Esophagus muscularis mucosa (tissue), 4 donors: ENCODE data around the gene TOE1. TPM values are rescaled to one million over a fixed set of nuclear protein-coding genes. Genes with fewer than 3 reads are reported as not detected.

Experiments used
- DNase-seq: peaks from one replicate; pipeline ENCODE4 v3.0.0-alpha.2; 2017; ENCODE audit errors: extremely low spot score
- H3K27ac ChIP-seq, 4 donors: fragments of 200-600 bp; sonication (generic); replicated peaks in 1 of 4; 1 replicate in 3 of 4; 2 replicates in 1 of 4; pipeline ENCODE4 v1.5.1; 2016 to 2019; ENCODE audit warnings: mild to moderate bottlenecking in 1 of 4
- H3K27me3 ChIP-seq, 4 donors: fragments of 200-600 bp; sonication (generic); one replicate each; pipeline versions ENCODE4 v1.5.1 to v1.6.0; 2016 to 2019
- H3K36me3 ChIP-seq, 4 donors: fragments of 200-600 bp; sonication (generic); one replicate each; pipeline ENCODE4 v1.5.1; 2016 to 2019
- H3K4me1 ChIP-seq, 4 donors: fragments of 200-600 bp; sonication (generic); one replicate each; pipeline ENCODE4 v1.5.1; 2016 to 2019
- H3K4me3 ChIP-seq, 4 donors: fragments of 200-600 bp; sonication (generic); 1 replicate in 2 of 4; 2 replicates in 2 of 4; pipeline ENCODE4 v1.5.1; 2016 to 2019; ENCODE audit warnings: mild to moderate bottlenecking in 4 of 4, moderate library complexity in 1 of 4
- H3K9me3 ChIP-seq, 4 donors: fragments of 200-600 bp; sonication (generic); 1 replicate in 3 of 4; 2 replicates in 1 of 4; pipeline ENCODE4 v1.5.1; 2016 to 2019
- CTCF ChIP-seq, 3 experiments: fragments of 200-600 bp in 2 of 3; fragments of 450-650 bp in 1 of 3; sonication (generic) in 2 of 3; IDR thresholded peaks; one replicate each; pipeline ENCODE4 v1.5.1; 2017 to 2019; ENCODE audit warnings: antibody characterized with exemption in 3 of 3, mild to moderate bottlenecking in 2 of 3, moderate library complexity in 1 of 3
- EP300 ChIP-seq: sonication (generic); formaldehyde crosslinking; IDR thresholded peaks from one replicate; pipeline ENCODE4 v1.6.1; 2017; ENCODE audit warnings: antibody characterized with exemption
- POLR2A ChIP-seq: fragments of 450-650 bp; IDR thresholded peaks from one replicate; pipeline ENCODE4 v1.6.1; 2017; ENCODE audit warnings: antibody characterized with exemption, moderate library complexity, mild to moderate bottlenecking, low read depth
- POLR2AphosphoS5 ChIP-seq, 2 donors: sonication (generic); formaldehyde crosslinking; IDR thresholded peaks; one replicate each; pipeline ENCODE4 v1.6.1; 2017; ENCODE audit warnings: antibody characterized with exemption in 2 of 2
- WGBS: methylation state at CpG from one replicate; pipeline ENCODE4 v1.1.5; 2018; 5-methylcytosine and 5-hydroxymethylcytosine counted together
- intact Hi-C: fragments of 100-400 bp; cut with DNase I; formaldehyde crosslinking; loops from one replicate; pipeline ENCODE4 v1.15.1; 2023
- total RNA-seq, 4 donors: library from RNA; depleted of rRNA; stranded (reverse); fragments of >200 nt; gene quantifications; one replicate each; pipeline versions ENCODE4 v1.1.0 to v1.2.1, GENCODE V29; 2016

Gene TOE1
- total RNA-seq, 4 donors from 2014 or later, result 5.0 to 11.8 (median 7.6) TPM

- no peak overlapping the region for H3K4me3 ChIP-seq
- no peak for TF ChIP-seq POLR2A
- H3K27me3 ChIP-seq, result peaks cover 0 to 9% (median 0%) of the 10 kb centered on the region in 4 donors
- no peaks in the 10 kb centered on the region for H3K9me3 ChIP-seq
- no peak overlapping the region for H3K27ac ChIP-seq
- H3K36me3 ChIP-seq, result peaks cover 35 to 60% (median 57%) of the 10 kb centered on the region in 4 donors
- intact Hi-C loops, result no loop called here
- H3K4me1 ChIP-seq, result peaks cover 10 to 14% (median 11%) of the 10 kb centered on the region in 4 donors
- WGBS, result 81% methylated on average over 5 of the region's 18 CpGs
- no peak for DNase-seq
Measured at GRCh38 chr1:45331436-45332345, 8.3 kb upstream of the TOE1 start.

DNA sequence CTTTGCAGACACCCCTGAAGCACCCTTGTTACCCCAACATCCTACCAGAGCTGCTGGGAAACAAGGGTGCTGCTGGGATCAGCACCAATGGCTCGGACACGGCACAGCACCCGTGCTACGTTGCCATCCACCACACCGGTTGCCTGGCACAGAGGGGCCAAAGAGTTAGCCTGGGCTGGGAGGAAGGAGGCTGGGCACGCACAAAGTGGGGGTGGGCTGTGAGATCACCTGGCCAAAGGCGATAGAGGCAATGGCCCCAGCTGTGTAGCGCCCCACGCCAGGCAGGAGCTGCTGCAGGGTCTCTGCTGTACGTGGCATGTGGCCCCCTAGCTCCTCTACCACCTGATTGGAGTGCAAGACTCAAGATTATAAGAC, 7.6 kb upstream of the TOE1 start:
- DNase-seq, result no peak
- Histone ChIP-seq H3K36me3 (peaks cover 35 to 60% (median 57%) of the 10 kb centered on the region in 4 donors), H3K4me1 (peaks cover 4 to 7% (median 4%) of the 10 kb centered on the region in 4 donors), H3K9me3 (no peaks in the 10 kb centered on the region), H3K4me3 (no peak overlapping the region), H3K27ac (no peak overlapping the region), H3K27me3 (peaks cover 0 to 7% (median 0%) of the 10 kb centered on the region in 4 donors)
- intact Hi-C loops, result no loop called here
- no CpG with 5 or more reads among the region's 10 CpGs for WGBS
- TF ChIP-seq POLR2AphosphoS5 (IDR thresholded peaks at IDR 0.05) (no peak), EP300 (no peak), CTCF (IDR thresholded peaks at IDR 0.05) (no peak), POLR2A (no peak)

DNA sequence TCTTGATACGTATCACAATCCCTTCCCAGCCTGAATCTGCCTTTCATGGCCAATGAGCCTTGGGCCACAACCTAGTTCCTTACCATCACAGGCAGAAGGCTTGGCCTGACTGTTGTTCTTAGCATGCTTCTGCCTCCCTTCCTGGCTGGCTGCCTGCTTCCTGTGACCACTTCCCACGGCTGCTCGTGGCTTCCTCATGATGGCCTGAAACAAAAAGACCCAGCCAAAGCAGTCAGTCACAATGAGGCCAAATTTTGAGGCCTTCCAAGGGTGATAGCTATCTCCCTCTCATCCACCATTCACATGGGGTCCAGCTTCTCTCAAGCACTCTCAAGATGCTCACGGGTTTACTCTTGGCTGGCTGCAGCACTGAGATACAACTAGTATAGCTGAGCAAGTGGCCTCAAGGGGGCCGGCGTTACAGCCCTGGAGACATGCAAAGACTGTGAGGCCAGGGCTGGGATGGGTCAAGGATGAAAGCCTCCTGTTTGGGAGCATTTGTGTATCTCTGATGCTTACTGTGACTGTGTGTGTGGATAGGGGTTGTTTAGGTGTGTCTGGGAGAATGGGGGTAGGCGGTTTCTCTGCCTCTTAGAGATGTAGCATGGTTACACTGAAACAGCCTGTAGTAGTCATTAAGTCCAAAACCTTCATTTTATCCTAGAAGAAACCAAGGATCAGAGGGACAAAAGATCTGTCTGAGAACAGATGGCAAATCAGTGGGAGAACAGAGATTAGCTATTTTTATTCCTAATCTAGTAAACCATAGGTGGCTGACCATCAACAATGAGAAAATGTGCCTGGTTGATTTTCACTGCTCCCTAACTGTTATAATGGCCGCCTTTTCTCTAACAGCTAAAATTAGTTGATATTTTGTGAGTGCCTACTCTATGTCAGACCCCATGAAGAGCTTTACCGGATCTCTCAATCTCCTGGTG, 5.4 kb upstream of the TOE1 start:
- intact Hi-C loops, result loop anchor here (5.0 kb wide), 1 partner anchor 32 kb away; no protein-coding TSS in a partner anchor
- WGBS, result 75% methylated on average over 9 of the region's 9 CpGs
- TF ChIP-seq POLR2AphosphoS5 (IDR thresholded peaks at IDR 0.05) (no peak), EP300 (no peak), POLR2A (no peak), CTCF (IDR thresholded peaks at IDR 0.05) (no peak)
- H3K36me3 ChIP-seq, result peaks cover 35 to 52% (median 48%) of the 10 kb centered on the region in 4 donors
- H3K9me3 ChIP-seq, result no peaks in the 10 kb centered on the region
- H3K27ac ChIP-seq, result no peak overlapping the region
- peaks cover 7 to 14% (median 9%) of the 10 kb centered on the region in 4 donors for H3K4me1 ChIP-seq
- no peak for DNase-seq
- no peaks in the 10 kb centered on the region for H3K27me3 ChIP-seq
- no peak overlapping the region for H3K4me3 ChIP-seq

DNA sequence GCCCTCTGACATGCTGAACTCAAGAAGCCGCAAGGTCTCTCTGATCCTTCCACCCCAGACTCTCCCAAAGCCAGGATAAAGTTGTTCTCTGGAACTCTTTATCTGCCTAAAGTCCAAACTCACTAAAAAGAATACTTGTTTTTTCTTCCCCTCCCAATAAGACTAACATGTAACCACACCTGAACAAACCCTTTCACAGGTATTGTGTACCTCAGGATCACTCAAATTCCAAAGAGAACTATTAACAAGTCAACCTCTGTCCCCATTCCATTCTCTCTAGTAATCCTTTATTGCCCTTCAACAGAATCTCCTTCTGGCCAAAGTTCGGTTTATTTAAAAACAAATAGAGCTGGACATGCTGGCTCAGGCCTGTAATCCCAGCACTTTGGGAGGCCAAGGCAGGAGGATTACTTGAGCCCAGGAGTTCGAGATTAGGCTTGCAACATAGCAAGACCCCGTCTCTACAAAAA, 4.1 kb upstream of the TOE1 start:
- H3K4me1 ChIP-seq, result peaks cover 11 to 19% (median 12%) of the 10 kb centered on the region in 4 donors
- H3K27ac ChIP-seq, result no peak overlapping the region
- DNase-seq, result no peak
- H3K4me3 ChIP-seq, result no peak overlapping the region
- intact Hi-C loops, result loop anchor here (5.0 kb wide), 1 partner anchor 34 kb away; no protein-coding TSS in a partner anchor
- H3K27me3 ChIP-seq, result no peaks in the 10 kb centered on the region
- TF ChIP-seq POLR2A (no peak), CTCF (IDR thresholded peaks at IDR 0.05) (no peak), POLR2AphosphoS5 (IDR thresholded peaks at IDR 0.05) (no peak), EP300 (no peak)
- WGBS, result 95% methylated on average over 4 of the region's 4 CpGs
- no peaks in the 10 kb centered on the region for H3K9me3 ChIP-seq
- H3K36me3 ChIP-seq, result peaks cover 29 to 42% (median 37%) of the 10 kb centered on the region in 4 donors
